HG03378 (cell line): ENCODE measurements around the gene RUSC2.
"Not testable (repeated sequence)": the region's sequence is repeated elsewhere in the genome, so short reads cannot be mapped to it uniquely, and the experiment has no call there.

ENCODE experiments used
- ATAC-seq: cut with Tn5 transposase; IDR thresholded peaks from one replicate; pipeline ENCODE4 v1.9.1; 2021; ENCODE audit warnings: mild to moderate bottlenecking, moderate library complexity; ENCODE audit not compliant: unreplicated experiment

RUSC2 gene

GRCh38 chr9:35493119-35493518 lies 3.2 kb downstream of the RUSC2 start:
- ATAC-seq = not testable (repeated sequence)

GRCh38 chr9:35495984-35496383 lies 6.1 kb downstream of the RUSC2 start:
- ATAC-seq = no peak

- not testable (repeated sequence) for ATAC-seq
Measured at GRCh38 chr9:35498245-35498644, 8.3 kb downstream of the RUSC2 start.

- no peak for ATAC-seq
Measured at GRCh38 chr9:35499029-35499700, 9.3 kb downstream of the RUSC2 start.

GRCh38 chr9:35499701-35500030 lies 9.8 kb downstream of the RUSC2 start:
- ATAC-seq = no peak

- no peak for ATAC-seq
Measured at GRCh38 chr9:35500130-35500748, 10.3 kb downstream of the RUSC2 start.

GRCh38 chr9:35501946-35502345 lies 12.0 kb downstream of the RUSC2 start:
- no peak for ATAC-seq

- no peak for ATAC-seq
Measured at GRCh38 chr9:35506359-35506758, 16.4 kb downstream of the RUSC2 start.

GRCh38 chr9:35508069-35508468 lies 18.2 kb downstream of the RUSC2 start:
- ATAC-seq = no peak

- no peak for ATAC-seq
Measured at GRCh38 chr9:35510383-35510753, 20.5 kb downstream of the RUSC2 start.

- ATAC-seq = no peak
Measured at GRCh38 chr9:35510754-35511428, 21.0 kb downstream of the RUSC2 start.

- no peak for ATAC-seq
Measured at GRCh38 chr9:35511453-35511852, 21.5 kb downstream of the RUSC2 start.

GRCh38 chr9:35515766-35516165 lies 25.9 kb downstream of the RUSC2 start:
- ATAC-seq = no peak

- no peak for ATAC-seq
Measured at GRCh38 chr9:35516479-35516878, 26.6 kb downstream of the RUSC2 start.

GRCh38 chr9:35517131-35517530 lies 27.2 kb downstream of the RUSC2 start:
- no peak for ATAC-seq

- no peak for ATAC-seq
Measured at GRCh38 chr9:35517552-35518224, 27.8 kb downstream of the RUSC2 start.

- ATAC-seq = no peak
Measured at GRCh38 chr9:35518225-35518821, 28.4 kb downstream of the RUSC2 start.

GRCh38 chr9:35518981-35519679 lies 29.2 kb downstream of the RUSC2 start:
- ATAC-seq = no peak

GRCh38 chr9:35519692-35520363 lies 29.9 kb downstream of the RUSC2 start:
- no peak for ATAC-seq

GRCh38 chr9:35520364-35520710 lies 30.4 kb downstream of the RUSC2 start:
- no peak for ATAC-seq
